ENCODE data around the gene PEG3. TPM values are rescaled to one million over a fixed set of nuclear protein-coding genes. Genes with fewer than 3 reads are reported as not detected.

Gene PEG3
- total RNA-seq, 2 experiments from 2014 or later = not detected

GRCh38 chr19:56837492-56838023, 3.0 kb downstream of the PEG3 start:
- Mint-ChIP-seq H3K27me3 (peaks cover 7% of the 10 kb centered on the region), H3K4me3 (no peak overlapping the region), H3K9me3 (peaks cover 64% of the 10 kb centered on the region), H3K4me1 (ENCODE audit: low read depth) (no peaks in the 10 kb centered on the region), H3K36me3 (peaks cover 27% of the 10 kb centered on the region), H3K27ac (no peak overlapping the region)
- no peak for DNase-seq
- intact Hi-C loops (cut with micrococcal nuclease) = no loop called here
- ChIA-PET POLR2A (no interaction called here), CTCF (no interaction called here)

- peaks cover 7% of the 10 kb centered on the region for H3K27me3 Mint-ChIP-seq
- ChIA-PET CTCF (no interaction called here), POLR2A (interaction anchor here (0.7 kb wide), 1 partner anchor 602 kb away, joined by 3 read pairs; no protein-coding TSS in a partner anchor)
- no peak for DNase-seq
- intact Hi-C loops (cut with micrococcal nuclease) = no loop called here
- no peaks in the 10 kb centered on the region for H3K4me1 Mint-ChIP-seq (ENCODE audit: low read depth)
- no peak overlapping the region for H3K4me3 Mint-ChIP-seq
- H3K9me3 Mint-ChIP-seq = peaks cover 69% of the 10 kb centered on the region
- no peak overlapping the region for H3K27ac Mint-ChIP-seq
- H3K36me3 Mint-ChIP-seq = peaks cover 27% of the 10 kb centered on the region
These were observed 3.5 kb downstream of the PEG3 start for GRCh38 chr19:56837004-56837403.

- H3K9me3 Mint-ChIP-seq = peaks cover 62% of the 10 kb centered on the region
- intact Hi-C loops (cut with micrococcal nuclease) = no loop called here
- H3K36me3 Mint-ChIP-seq = peaks cover 24% of the 10 kb centered on the region
- H3K4me3 Mint-ChIP-seq = no peak overlapping the region
- peaks cover 7% of the 10 kb centered on the region for H3K27me3 Mint-ChIP-seq
- ChIA-PET CTCF (no interaction called here), POLR2A (interaction anchor here (0.7 kb wide), 1 partner anchor 603 kb away, joined by 3 read pairs; no protein-coding TSS in a partner anchor)
- no peak for DNase-seq
- no peaks in the 10 kb centered on the region for H3K4me1 Mint-ChIP-seq (ENCODE audit: low read depth)
- no peak overlapping the region for H3K27ac Mint-ChIP-seq
These were observed 4.5 kb downstream of the PEG3 start for GRCh38 chr19:56836059-56836458.

- CTCF ChIA-PET = no interaction called here
- intact Hi-C loops (cut with micrococcal nuclease) = no loop called here
- no peak for DNase-seq
- H3K4me1 Mint-ChIP-seq (ENCODE audit: low read depth) = no peaks in the 10 kb centered on the region
- H3K27me3 Mint-ChIP-seq = peaks cover 4% of the 10 kb centered on the region
- H3K9me3 Mint-ChIP-seq = peaks cover 60% of the 10 kb centered on the region
- no peak overlapping the region for H3K27ac Mint-ChIP-seq
- POLR2A ChIA-PET = no interaction called here
- no peak overlapping the region for H3K4me3 Mint-ChIP-seq
- peaks cover 22% of the 10 kb centered on the region for H3K36me3 Mint-ChIP-seq
These were observed 5.1 kb downstream of the PEG3 start for GRCh38 chr19:56835401-56835800.

GRCh38 chr19:56834564-56835375, 5.8 kb downstream of the PEG3 start:
- H3K9me3 Mint-ChIP-seq = peaks cover 65% of the 10 kb centered on the region
- CTCF ChIA-PET = no interaction called here

GRCh38 chr19:56832352-56832928, 8.1 kb downstream of the PEG3 start:
- Mint-ChIP-seq H3K4me3 (no peak overlapping the region), H3K36me3 (peaks cover 7% of the 10 kb centered on the region), H3K27ac (no peak overlapping the region), H3K4me1 (ENCODE audit: low read depth) (no peaks in the 10 kb centered on the region), H3K27me3 (peaks cover 2% of the 10 kb centered on the region), H3K9me3 (peaks cover 62% of the 10 kb centered on the region)
- intact Hi-C loops (cut with micrococcal nuclease) = no loop called here
- ChIA-PET CTCF (no interaction called here), POLR2A (no interaction called here)
- DNase-seq = no peak

More at GRCh38 chr19:56834564-56835375, 5.8 kb downstream of the PEG3 start:
- POLR2A ChIA-PET = no interaction called here
- Mint-ChIP-seq H3K4me3 (no peak overlapping the region), H3K27ac (no peak overlapping the region), H3K4me1 (ENCODE audit: low read depth) (no peaks in the 10 kb centered on the region), H3K27me3 (peaks cover 4% of the 10 kb centered on the region), H3K36me3 (peaks cover 22% of the 10 kb centered on the region)
- intact Hi-C loops (cut with micrococcal nuclease) = no loop called here
- no peak for DNase-seq

GRCh38 chr19:56831255-56831654, 9.3 kb downstream of the PEG3 start:
- intact Hi-C loops (cut with micrococcal nuclease) = no loop called here
- Mint-ChIP-seq H3K9me3 (peaks cover 58% of the 10 kb centered on the region), H3K4me3 (no peak overlapping the region), H3K27ac (no peak overlapping the region), H3K27me3 (no peaks in the 10 kb centered on the region), H3K36me3 (no peaks in the 10 kb centered on the region), H3K4me1 (ENCODE audit: low read depth) (no peaks in the 10 kb centered on the region)
- CTCF ChIA-PET = no interaction called here
- POLR2A ChIA-PET = no interaction called here
- no peak for DNase-seq

- DNase-seq = no peak
- intact Hi-C loops (cut with micrococcal nuclease) = no loop called here
- Mint-ChIP-seq H3K4me3 (no peak overlapping the region), H3K36me3 (no peaks in the 10 kb centered on the region), H3K9me3 (peaks cover 42% of the 10 kb centered on the region), H3K27ac (no peak overlapping the region), H3K4me1 (ENCODE audit: low read depth) (no peaks in the 10 kb centered on the region), H3K27me3 (no peaks in the 10 kb centered on the region)
- ChIA-PET CTCF (no interaction called here), POLR2A (no interaction called here)
These were observed 10.9 kb downstream of the PEG3 start for GRCh38 chr19:56829596-56829995.

- peaks cover 31% of the 10 kb centered on the region for H3K9me3 Mint-ChIP-seq
These were observed 12.8 kb downstream of the PEG3 start for GRCh38 chr19:56827708-56828107.

GRCh38 chr19:56823956-56824355, 16.6 kb downstream of the PEG3 start:
- H3K4me1 Mint-ChIP-seq (ENCODE audit: low read depth) = no peaks in the 10 kb centered on the region
- no peak for DNase-seq
- H3K27me3 Mint-ChIP-seq = no peaks in the 10 kb centered on the region
- no peaks in the 10 kb centered on the region for H3K36me3 Mint-ChIP-seq
- H3K9me3 Mint-ChIP-seq = peaks cover 36% of the 10 kb centered on the region
- H3K27ac Mint-ChIP-seq = no peak overlapping the region
- intact Hi-C loops (cut with micrococcal nuclease) = no loop called here
- ChIA-PET POLR2A (no interaction called here), CTCF (no interaction called here)
- no peak overlapping the region for H3K4me3 Mint-ChIP-seq

More at GRCh38 chr19:56827708-56828107, 12.8 kb downstream of the PEG3 start:
- Mint-ChIP-seq H3K27me3 (no peaks in the 10 kb centered on the region), H3K4me1 (ENCODE audit: low read depth) (no peaks in the 10 kb centered on the region), H3K4me3 (no peak overlapping the region), H3K27ac (no peak overlapping the region), H3K36me3 (no peaks in the 10 kb centered on the region)
- intact Hi-C loops (cut with micrococcal nuclease) = no loop called here
- POLR2A ChIA-PET = no interaction called here
- DNase-seq = no peak
- CTCF ChIA-PET = no interaction called here

- no peaks in the 10 kb centered on the region for H3K36me3 Mint-ChIP-seq
- POLR2A ChIA-PET = no interaction called here
- intact Hi-C loops (cut with micrococcal nuclease) = no loop called here
These were observed 17.1 kb downstream of the PEG3 start for GRCh38 chr19:56823417-56823816.

GRCh38 chr19:56822755-56823154, 17.8 kb downstream of the PEG3 start:
- Mint-ChIP-seq H3K4me1 (ENCODE audit: low read depth) (no peaks in the 10 kb centered on the region), H3K27ac (no peak overlapping the region), H3K9me3 (peaks cover 42% of the 10 kb centered on the region), H3K36me3 (no peaks in the 10 kb centered on the region), H3K27me3 (no peaks in the 10 kb centered on the region), H3K4me3 (no peak overlapping the region)
- intact Hi-C loops (cut with micrococcal nuclease) = no loop called here
- CTCF ChIA-PET = no interaction called here
- POLR2A ChIA-PET = no interaction called here
- DNase-seq = no peak

More at GRCh38 chr19:56823417-56823816, 17.1 kb downstream of the PEG3 start:
- no peaks in the 10 kb centered on the region for H3K27me3 Mint-ChIP-seq
- no peaks in the 10 kb centered on the region for H3K4me1 Mint-ChIP-seq (ENCODE audit: low read depth)
- CTCF ChIA-PET = no interaction called here
- H3K27ac Mint-ChIP-seq = no peak overlapping the region
- DNase-seq = no peak
- H3K9me3 Mint-ChIP-seq = peaks cover 41% of the 10 kb centered on the region
- H3K4me3 Mint-ChIP-seq = no peak overlapping the region

GRCh38 chr19:56821675-56822074, 18.9 kb downstream of the PEG3 start:
- intact Hi-C loops (cut with micrococcal nuclease) = no loop called here
- no peaks in the 10 kb centered on the region for H3K36me3 Mint-ChIP-seq
- H3K9me3 Mint-ChIP-seq = peaks cover 43% of the 10 kb centered on the region
- H3K4me1 Mint-ChIP-seq (ENCODE audit: low read depth) = no peaks in the 10 kb centered on the region
- ChIA-PET CTCF (no interaction called here), POLR2A (no interaction called here)
- no peak for DNase-seq
- H3K4me3 Mint-ChIP-seq = no peak overlapping the region
- no peak overlapping the region for H3K27ac Mint-ChIP-seq
- H3K27me3 Mint-ChIP-seq = no peaks in the 10 kb centered on the region

Measured in activated CD4-positive, alpha-beta memory T cell treated with anti-CD3 and anti-CD28 coated beads for 36 hours (primary cell).